NCI-H82 treated with DMSO at 0.1 percent for 48 hours (cell line): ENCODE data around the gene LMO7.

Source experiments
- DNase-seq: peaks from one replicate; lab custom pipeline; 2025; ENCODE audit not compliant: unreplicated experiment; lab: John Stamatoyannopoulos, UW

The LMO7 gene

GRCh38 chr13:75635828-75636435 lies at the start of gene LMO7:
Gene LMO7, plus strand, starts transcription at chr13:75636330. Its CDS starts 328 bp downstream, at chr13:75636658.
- DNase-seq: no peak

GRCh38 chr13:75587679-75588078 lies 48.5 kb upstream of the LMO7 start:
- DNase-seq: no peak

GRCh38 chr13:75596657-75597182 lies 39.4 kb upstream of the LMO7 start:
- DNase-seq: no peak

- no peak for DNase-seq
Measured at GRCh38 chr13:75600371-75600770, 35.8 kb upstream of the LMO7 start.

- DNase-seq: no peak
Measured at GRCh38 chr13:75603038-75603437, 33.1 kb upstream of the LMO7 start.

- no peak for DNase-seq
Measured at GRCh38 chr13:75607447-75607846, 28.7 kb upstream of the LMO7 start.

GRCh38 chr13:75610466-75610865 lies 25.7 kb upstream of the LMO7 start:
- DNase-seq: no peak

- DNase-seq: no peak
Measured at GRCh38 chr13:75612354-75612753, 23.8 kb upstream of the LMO7 start.

- no peak for DNase-seq
Measured at GRCh38 chr13:75617230-75617629, 18.9 kb upstream of the LMO7 start.

GRCh38 chr13:75618308-75618707 lies 17.8 kb upstream of the LMO7 start:
- no peak for DNase-seq

GRCh38 chr13:75620020-75620419 lies 16.1 kb upstream of the LMO7 start:
- no peak for DNase-seq

- DNase-seq: no peak
Measured at GRCh38 chr13:75621147-75621546, 15.0 kb upstream of the LMO7 start.

- DNase-seq: no peak
Measured at GRCh38 chr13:75628801-75629200, 7.3 kb upstream of the LMO7 start.

- no peak for DNase-seq
Measured at GRCh38 chr13:75633285-75633684, 2.8 kb upstream of the LMO7 start.

GRCh38 chr13:75635101-75635827 lies 866 bp upstream of the LMO7 start:
- DNase-seq: no peak

- no peak for DNase-seq
Measured at GRCh38 chr13:75636436-75637180, 478 bp downstream of the LMO7 start.

- DNase-seq: no peak
Measured at GRCh38 chr13:75637181-75637750, 1.1 kb downstream of the LMO7 start.

- no peak for DNase-seq
Measured at GRCh38 chr13:75639454-75639853, 3.3 kb downstream of the LMO7 start.

- DNase-seq: no peak
Measured at GRCh38 chr13:75641026-75641425, 4.9 kb downstream of the LMO7 start.

GRCh38 chr13:75643182-75643581 lies 7.1 kb downstream of the LMO7 start:
- no peak for DNase-seq

- DNase-seq: no peak
Measured at GRCh38 chr13:75643693-75644092, 7.6 kb downstream of the LMO7 start.

- no peak for DNase-seq
Measured at GRCh38 chr13:75645141-75645540, 9.0 kb downstream of the LMO7 start.
